ENCODE results near the gene VPS9D1.
"Not testable (repeated sequence)": the region's sequence is repeated elsewhere in the genome, so short reads cannot be mapped to it uniquely, and the experiment has no call there.

VPS9D1 gene

GRCh38 chr16:89685916-89686315 lies 34.8 kb downstream of the VPS9D1 start:
- no peak overlapping the region for H3K4me3 ChIP-seq (ENCODE audit: low read length)
- DNase-seq (ENCODE audit: low read depth, low spot score): no peak

- DNase-seq (ENCODE audit: low read depth, low spot score): no peak
- no peak overlapping the region for H3K4me3 ChIP-seq (ENCODE audit: low read length)
These were observed 42.4 kb downstream of the VPS9D1 start for GRCh38 chr16:89678258-89678657.

GRCh38 chr16:89672177-89672941 lies 48.3 kb downstream of the VPS9D1 start:
- no peak for DNase-seq (ENCODE audit: low read depth, low spot score)

GRCh38 chr16:89671565-89671964 lies 49.1 kb downstream of the VPS9D1 start:
- not testable (repeated sequence) for DNase-seq (ENCODE audit: low read depth, low spot score)

More at GRCh38 chr16:89672177-89672941, 48.3 kb downstream of the VPS9D1 start:
- no peak overlapping the region for H3K4me3 ChIP-seq (ENCODE audit: low read length)

GRCh38 chr16:89670496-89671431 lies 49.9 kb downstream of the VPS9D1 start:
- no peak for DNase-seq (ENCODE audit: low read depth, low spot score)
- H3K4me3 ChIP-seq (ENCODE audit: low read length): no peak overlapping the region

More at GRCh38 chr16:89671565-89671964, 49.1 kb downstream of the VPS9D1 start:
- H3K4me3 ChIP-seq (ENCODE audit: low read length): not testable (repeated sequence)

- no peak overlapping the region for H3K4me3 ChIP-seq (ENCODE audit: low read length)
- DNase-seq (ENCODE audit: low read depth, low spot score): no peak
These were observed 50.9 kb downstream of the VPS9D1 start for GRCh38 chr16:89669755-89670154.

GRCh38 chr16:89668790-89669158 lies 51.9 kb downstream of the VPS9D1 start:
- no peak overlapping the region for H3K4me3 ChIP-seq (ENCODE audit: low read length)
- no peak for DNase-seq (ENCODE audit: low read depth, low spot score)

- DNase-seq (ENCODE audit: low read depth, low spot score): no peak
- no peak overlapping the region for H3K4me3 ChIP-seq (ENCODE audit: low read length)
These were observed 53.1 kb downstream of the VPS9D1 start for GRCh38 chr16:89667633-89668032.

GRCh38 chr16:89667000-89667399 lies 53.7 kb downstream of the VPS9D1 start:
- DNase-seq (ENCODE audit: low read depth, low spot score); H3K4me3 ChIP-seq (ENCODE audit: low read length): not testable (repeated sequence)

GRCh38 chr16:89664238-89664637 lies 56.5 kb downstream of the VPS9D1 start:
- not testable (repeated sequence) for H3K4me3 ChIP-seq (ENCODE audit: low read length); DNase-seq (ENCODE audit: low read depth, low spot score)

GRCh38 chr16:89661215-89661614 lies 59.5 kb downstream of the VPS9D1 start:
- H3K4me3 ChIP-seq (ENCODE audit: low read length): no peak overlapping the region
- DNase-seq (ENCODE audit: low read depth, low spot score): no peak

- no peak overlapping the region for H3K4me3 ChIP-seq (ENCODE audit: low read length)
- no peak for DNase-seq (ENCODE audit: low read depth, low spot score)
These were observed 60.6 kb downstream of the VPS9D1 start for GRCh38 chr16:89660146-89660545.

GRCh38 chr16:89658221-89658879 lies 62.3 kb downstream of the VPS9D1 start:
- DNase-seq (ENCODE audit: low read depth, low spot score): no peak
- peak overlapping the region; percentile 97 for H3K4me3 ChIP-seq (ENCODE audit: low read length)

GRCh38 chr16:89657442-89658220 lies 63.1 kb downstream of the VPS9D1 start, which contains the start of the genes CHMP1A and SPATA33:
TSS of gene CHMP1A (minus strand) at chr16:89657708. CDS start at chr16:89657588, 120 bp downstream.
TSS of gene SPATA33 (plus strand) at chr16:89657836. CDS start at chr16:89657912, 76 bp downstream.
- peak within 1 kb of the TSS; percentile 97 for H3K4me3 ChIP-seq (ENCODE audit: low read length)
- peak; percentile 80 for DNase-seq (ENCODE audit: low read depth, low spot score)

All from Jurkat, Clone E6-1 (cell line).